Loucy (cell line): ENCODE results near the gene FGG.

Experiments used
- H2AFZ ChIP-seq: fragments of 200-600 bp; sonication (generic); 2 replicates; pipeline ENCODE4 v1.6.0; 2016; ENCODE audit warnings: antibody characterized with exemption, mild to moderate bottlenecking, low read length, moderate library complexity
- H3F3A ChIP-seq: fragments of 200-600 bp; 2 replicates; pipeline ENCODE4 v1.6.0; 2016; ENCODE audit warnings: antibody characterized with exemption, low read depth, mild to moderate bottlenecking
- H3K27me3 ChIP-seq: fragments of 200-600 bp; sonication (generic); 2 replicates; pipeline ENCODE4 v1.6.1; 2014; ENCODE audit warnings: low read length, mild to moderate bottlenecking; ENCODE audit not compliant: insufficient read depth, poor library complexity, severe bottlenecking
- H3K36me3 ChIP-seq: fragments of 200-600 bp; sonication (generic); 2 replicates; pipeline ENCODE4 v1.6.1; 2016; ENCODE audit warnings: low read length; ENCODE audit not compliant: insufficient read depth
- H3K4me1 ChIP-seq: fragments of 200-600 bp; sonication (generic); 2 replicates; pipeline ENCODE4 v1.5.1; 2014; ENCODE audit warnings: low read length, mild to moderate bottlenecking; ENCODE audit not compliant: insufficient read depth, poor library complexity, severe bottlenecking
- H3K4me2 ChIP-seq: fragments of 200-600 bp; sonication (generic); 2 replicates; pipeline ENCODE4 v1.6.0; 2014; ENCODE audit warnings: antibody characterized with exemption, low read length, low read depth, mild to moderate bottlenecking; ENCODE audit not compliant: poor library complexity, severe bottlenecking
- H3K4me3 ChIP-seq: fragments of 200-600 bp; sonication (generic); 2 replicates; pipeline ENCODE4 v1.5.1; 2014; ENCODE audit warnings: low read length, mild to moderate bottlenecking, mixed read lengths; ENCODE audit not compliant: poor library complexity, severe bottlenecking
- H3K79me2 ChIP-seq: fragments of 200-600 bp; sonication (generic); 2 replicates; pipeline ENCODE4 v1.6.1; 2014; ENCODE audit warnings: low read length; ENCODE audit not compliant: insufficient read depth
- H3K9ac ChIP-seq: fragments of 200-600 bp; sonication (generic); 2 replicates; pipeline ENCODE4 v1.6.0; 2014; ENCODE audit warnings: mild to moderate bottlenecking, low read depth, low read length, moderate library complexity; ENCODE audit not compliant: poor library complexity, severe bottlenecking
- H3K9me2 ChIP-seq: fragments of 200-600 bp; sonication (generic); replicated peaks from 2 replicates; pipeline ENCODE4 v1.6.1; 2016; ENCODE audit warnings: low read depth, low read length, mixed read lengths
- H3K9me3 ChIP-seq: fragments of 200-600 bp; sonication (generic); 2 replicates; pipeline ENCODE4 v1.6.1; 2014; ENCODE audit warnings: mild to moderate bottlenecking, antibody characterized with exemption, low read length, low read depth; ENCODE audit not compliant: insufficient read depth
- H4K20me1 ChIP-seq: fragments of 200-600 bp; sonication (generic); 2 replicates; pipeline ENCODE4 v1.6.0; 2014; ENCODE audit warnings: antibody characterized with exemption, low read length, mild to moderate bottlenecking; ENCODE audit not compliant: insufficient read depth, poor library complexity, severe bottlenecking
- CTCF ChIP-seq: fragments of 200-600 bp; sonication (generic); conservative IDR thresholded peaks from 2 replicates; pipeline ENCODE4 v1.5.1; 2014; ENCODE audit warnings: mild to moderate bottlenecking, antibody characterized with exemption, low read length
- EZH2phosphoT487 ChIP-seq: fragments of 200-600 bp; IDR thresholded peaks from 2 replicates; pipeline ENCODE4 v1.6.1; 2018; ENCODE audit warnings: antibody characterized with exemption, mild to moderate bottlenecking, moderate library complexity, borderline replicate concordance

The FGG gene

DNA sequence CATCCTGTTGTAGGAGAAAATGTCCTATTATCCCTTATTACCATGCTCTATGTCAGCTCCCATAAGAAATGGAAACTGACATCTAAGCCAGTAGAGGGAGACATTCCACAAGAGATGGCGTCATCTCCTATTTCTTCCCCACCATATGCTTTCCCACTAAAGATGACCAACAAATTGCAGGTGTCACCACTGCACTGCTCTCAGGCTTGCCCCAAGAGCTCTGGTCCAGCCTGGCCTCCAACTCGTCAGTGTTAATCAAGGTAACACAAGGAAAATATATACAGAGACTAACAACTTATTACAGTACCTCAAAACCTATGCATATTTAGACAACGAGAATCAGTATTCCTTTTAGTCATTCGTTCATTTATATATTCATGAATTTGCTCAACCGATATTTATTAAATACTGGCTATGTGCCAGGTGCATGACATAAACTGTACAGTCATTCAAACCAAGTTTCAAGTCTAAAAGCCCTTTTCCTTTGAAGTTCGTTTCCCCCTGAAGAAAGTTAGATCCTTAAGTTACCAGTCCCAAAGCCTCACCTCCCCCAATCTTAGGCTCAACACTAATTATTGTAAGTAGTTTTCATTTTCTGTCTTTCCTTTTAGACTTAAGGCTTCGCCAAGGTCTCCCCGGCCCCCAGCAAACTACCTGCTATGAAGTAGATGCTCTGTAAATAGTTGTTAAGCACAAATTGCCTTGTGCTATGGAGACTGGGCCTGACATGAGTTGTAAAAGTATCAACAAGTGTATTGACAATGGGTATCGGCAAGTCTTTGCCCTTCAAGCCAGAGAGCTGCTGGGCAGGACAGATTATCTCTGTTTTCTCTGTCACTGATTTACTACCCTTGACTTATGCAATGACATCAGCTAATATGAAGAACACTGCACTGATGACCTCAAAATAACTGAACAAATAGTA lies 52.7 kb downstream of the FGG start:
- H2AFZ ChIP-seq: no peak overlapping the region

DNA sequence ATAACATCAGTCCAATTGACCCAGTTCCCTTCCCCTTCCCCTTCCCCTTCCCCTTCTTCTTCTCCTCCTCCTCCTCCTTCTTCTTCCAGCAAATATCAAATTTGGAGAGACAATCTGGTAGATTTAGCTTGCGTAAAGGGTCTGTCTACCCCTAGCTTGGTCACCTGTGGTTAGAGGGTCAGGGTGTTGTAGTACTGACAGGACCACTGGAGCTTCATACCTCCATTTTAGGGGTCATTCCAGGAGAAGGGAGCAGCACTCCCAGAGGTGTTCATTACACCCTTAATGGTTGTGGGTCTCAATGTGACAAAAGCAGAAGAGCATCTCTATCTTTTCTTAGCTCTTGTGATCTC lies 53.3 kb downstream of the FGG start:
- no peaks in the 10 kb centered on the region for H3K9me3 ChIP-seq
- no peaks in the 10 kb centered on the region for H3K27me3 ChIP-seq
- no peak overlapping the region for H3K4me2 ChIP-seq
- H3K4me3 ChIP-seq: no peak overlapping the region
- TF ChIP-seq EZH2phosphoT487: no peak
- TF ChIP-seq CTCF: no peak
- no peaks in the 10 kb centered on the region for H3K79me2 ChIP-seq
- no peak overlapping the region for H2AFZ ChIP-seq
- H3F3A ChIP-seq: no peaks in the 10 kb centered on the region
- no peaks in the 10 kb centered on the region for H4K20me1 ChIP-seq
- no peaks in the 10 kb centered on the region for H3K9me2 ChIP-seq
- H3K9ac ChIP-seq: no peak overlapping the region
- H3K36me3 ChIP-seq: no peaks in the 10 kb centered on the region
- no peaks in the 10 kb centered on the region for H3K4me1 ChIP-seq

More for the DNA sequence above, 52.7 kb downstream of the FGG start:
- Histone ChIP-seq H3K9me3 (no peaks in the 10 kb centered on the region), H3F3A (no peaks in the 10 kb centered on the region), H3K4me1 (no peaks in the 10 kb centered on the region), H3K9me2 (no peaks in the 10 kb centered on the region), H3K9ac (no peak overlapping the region), H4K20me1 (no peaks in the 10 kb centered on the region), H3K79me2 (no peaks in the 10 kb centered on the region), H3K4me2 (no peak overlapping the region), H3K36me3 (no peaks in the 10 kb centered on the region), H3K4me3 (no peak overlapping the region), H3K27me3 (no peaks in the 10 kb centered on the region)
- peak; percentile 80 for TF ChIP-seq CTCF
- TF ChIP-seq EZH2phosphoT487: no peak
